AG09309 (cell line): Measurements from ENCODE around the gene RFX7.

ENCODE experiments used
- DNase-seq: peaks from one replicate; pipeline ENCODE4 v3.0.0-alpha.2; 2010; ENCODE audit warnings: low read depth
- H3K4me3 ChIP-seq: 2 replicates; pipeline ENCODE4 v1.5.1; 2011; ENCODE audit warnings: mild to moderate bottlenecking, low read depth, low read length, moderate library complexity; ENCODE audit not compliant: control insufficient read depth
- TF ChIP-seq, protein P1 (sequence below): IDR thresholded peaks from 2 replicates; pipeline ENCODE4 v1.5.1; 2011; ENCODE audit warnings: mild to moderate bottlenecking, low read depth, low read length, inconsistent platforms; ENCODE audit not compliant: insufficient read depth, control insufficient read depth; ENCODE audit errors: missing control alignments

RFX7 gene

DNA sequence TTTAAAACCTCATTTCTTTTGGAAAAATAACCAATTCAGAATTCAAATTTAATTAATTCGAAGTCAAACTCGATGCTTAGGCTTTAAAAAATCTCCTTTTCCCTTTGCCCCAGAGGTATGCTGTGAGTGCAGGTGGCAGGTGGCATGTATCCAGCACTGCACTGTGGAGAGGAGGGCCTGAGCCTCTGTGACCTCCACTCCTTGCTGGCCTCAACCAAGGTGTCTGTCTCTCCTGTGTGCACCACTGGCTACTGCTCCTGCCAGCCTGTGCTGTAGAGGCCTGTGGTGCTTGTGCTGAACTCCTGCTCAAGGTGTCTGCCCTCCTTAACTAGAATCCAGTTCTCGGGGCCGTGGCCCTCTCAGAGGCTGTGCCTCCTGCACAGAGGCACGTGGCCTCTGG lies 194.1 kb downstream of the RFX7 start:
- TF ChIP-seq, protein P1, sequence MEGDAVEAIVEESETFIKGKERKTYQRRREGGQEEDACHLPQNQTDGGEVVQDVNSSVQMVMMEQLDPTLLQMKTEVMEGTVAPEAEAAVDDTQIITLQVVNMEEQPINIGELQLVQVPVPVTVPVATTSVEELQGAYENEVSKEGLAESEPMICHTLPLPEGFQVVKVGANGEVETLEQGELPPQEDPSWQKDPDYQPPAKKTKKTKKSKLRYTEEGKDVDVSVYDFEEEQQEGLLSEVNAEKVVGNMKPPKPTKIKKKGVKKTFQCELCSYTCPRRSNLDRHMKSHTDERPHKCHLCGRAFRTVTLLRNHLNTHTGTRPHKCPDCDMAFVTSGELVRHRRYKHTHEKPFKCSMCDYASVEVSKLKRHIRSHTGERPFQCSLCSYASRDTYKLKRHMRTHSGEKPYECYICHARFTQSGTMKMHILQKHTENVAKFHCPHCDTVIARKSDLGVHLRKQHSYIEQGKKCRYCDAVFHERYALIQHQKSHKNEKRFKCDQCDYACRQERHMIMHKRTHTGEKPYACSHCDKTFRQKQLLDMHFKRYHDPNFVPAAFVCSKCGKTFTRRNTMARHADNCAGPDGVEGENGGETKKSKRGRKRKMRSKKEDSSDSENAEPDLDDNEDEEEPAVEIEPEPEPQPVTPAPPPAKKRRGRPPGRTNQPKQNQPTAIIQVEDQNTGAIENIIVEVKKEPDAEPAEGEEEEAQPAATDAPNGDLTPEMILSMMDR = no peak
- H3K4me3 ChIP-seq = no peak overlapping the region
- DNase-seq = no peak

GRCh38 chr15:56047354-56047753 lies 196.3 kb downstream of the RFX7 start:
- DNase-seq = no peak
- no peak overlapping the region for H3K4me3 ChIP-seq
- TF ChIP-seq, protein P1 = no peak

GRCh38 chr15:56045068-56045748 lies 198.5 kb downstream of the RFX7 start:
- peak; percentile 62 for DNase-seq
- no peak overlapping the region for H3K4me3 ChIP-seq
- TF ChIP-seq, protein P1 = no peak

- TF ChIP-seq, protein P1 = no peak
- DNase-seq = no peak
- no peak overlapping the region for H3K4me3 ChIP-seq
Measured at GRCh38 chr15:56042982-56043980, 200.4 kb downstream of the RFX7 start.

DNA sequence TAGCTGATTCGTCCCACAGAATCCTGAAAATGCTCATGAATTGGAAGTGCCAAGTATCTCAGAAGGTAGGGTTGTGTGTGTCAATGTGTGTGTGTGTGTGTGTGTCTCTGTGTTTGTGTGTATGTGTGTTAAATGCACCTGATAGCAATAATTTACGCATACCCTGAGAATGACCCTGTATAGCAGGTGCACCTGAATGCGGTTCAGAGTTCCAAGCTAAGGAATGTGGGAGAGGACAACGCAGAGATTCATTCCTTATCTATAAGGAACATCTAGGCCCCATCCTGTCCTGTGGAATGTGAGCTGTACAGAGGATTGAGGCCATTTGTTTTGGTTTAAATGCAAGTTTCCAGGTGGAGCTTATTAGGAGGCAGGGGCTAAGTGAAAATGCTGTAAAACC lies 201.2 kb downstream of the RFX7 start:
- TF ChIP-seq, protein P1 = no peak
- no peak overlapping the region for H3K4me3 ChIP-seq
- DNase-seq = no peak

DNA sequence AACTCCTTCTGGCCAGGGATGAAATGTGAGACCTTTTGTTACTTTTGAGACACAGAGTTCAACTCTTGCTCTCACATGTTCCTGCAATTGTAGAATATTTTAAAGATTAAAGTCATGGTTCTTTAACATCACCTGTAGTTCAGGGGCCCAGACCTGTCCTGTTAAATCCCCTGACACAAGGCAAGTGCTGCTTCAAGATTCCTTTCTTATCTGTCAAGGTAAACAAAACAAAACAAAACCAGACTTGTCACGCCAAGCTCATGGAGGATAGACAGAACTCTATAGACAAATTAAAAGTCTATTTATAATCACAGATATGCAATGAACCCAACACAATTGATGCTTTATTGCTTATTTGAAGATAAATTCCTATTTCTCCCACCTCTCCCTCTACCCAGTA lies 201.6 kb downstream of the RFX7 start:
- no peak overlapping the region for H3K4me3 ChIP-seq
- TF ChIP-seq, protein P1 = no peak
- DNase-seq = no peak
